Panc1 (cell line): Measurements from ENCODE around the gene DBT. TPM values are rescaled to one million over a fixed set of nuclear protein-coding genes. Genes with fewer than 3 reads are reported as not detected.

Source experiments
- ATAC-seq: fragments of 200-7000 bp; cut with Tn5 transposase; 2 replicates; pipeline ENCODE4 v1.9.1; 2020; ENCODE audit warnings: mild to moderate bottlenecking, moderate library complexity
- BruUV-seq: library from RNA; stranded (reverse); fragments of 400-500 nt; replicated peaks from 2 replicates; lab custom pipeline; 2021; lab: Mats Ljungman, UMichigan
- CTCF ChIA-PET: fragments of 300-600 bp; sonication (Branson Sonifier 250); formaldehyde crosslinking; loops from one replicate; lab custom pipeline; 2022; ENCODE audit warnings: antibody characterized with exemption; lab: Charles Lee
- POLR2A ChIA-PET: fragments of 300-600 bp; sonication (Branson Sonifier 250); formaldehyde crosslinking; loops from one replicate; lab custom pipeline; 2022; ENCODE audit warnings: antibody characterized with exemption; lab: Charles Lee
- DNase-seq: peaks from one replicate; pipeline ENCODE4 v3.0.0-alpha.2; 2010; ENCODE audit warnings: low read depth, low spot score
- H3K27ac ChIP-seq: 2 replicates; pipeline ENCODE4 v1.5.1; 2011; ENCODE audit warnings: mild to moderate bottlenecking, low read length, inconsistent platforms
- H3K27me3 ChIP-seq: fragments of 200-500 bp; sonication (Bioruptor generic); 2 replicates; pipeline ENCODE4 v1.6.0; 2014; ENCODE audit warnings: low read length, inconsistent platforms; ENCODE audit not compliant: control insufficient read depth, insufficient read depth
- H3K36me3 ChIP-seq: fragments of 200-500 bp; sonication (Bioruptor generic); 2 replicates; pipeline ENCODE4 v1.5.1; 2014; ENCODE audit warnings: inconsistent platforms, mild to moderate bottlenecking, low read length, moderate library complexity; ENCODE audit not compliant: control insufficient read depth, insufficient read depth
- H3K4me1 ChIP-seq: 2 replicates; pipeline ENCODE4 v1.5.1; 2011; ENCODE audit warnings: inconsistent platforms, mild to moderate bottlenecking, low read length, moderate library complexity; ENCODE audit not compliant: control insufficient read depth, insufficient read depth
- H3K4me3 ChIP-seq, 2 experiments: 2 replicates each; pipeline ENCODE4 v1.5.1; 2011 to 2012; ENCODE audit warnings: low read depth in 2 of 2, low read length in 2 of 2, mild to moderate bottlenecking in 2 of 2, inconsistent platforms in 1 of 2, moderate library complexity in 1 of 2
- H3K9me3 ChIP-seq: fragments of 200-500 bp; sonication (Bioruptor generic); 2 replicates; pipeline ENCODE4 v1.5.1; 2014; ENCODE audit warnings: low read depth, mild to moderate bottlenecking, inconsistent platforms, low read length, moderate library complexity; ENCODE audit not compliant: control insufficient read depth, insufficient read depth
- POLR2AphosphoS5 ChIP-seq: IDR thresholded peaks from 2 replicates; pipeline ENCODE4 v1.6.1; 2012; ENCODE audit warnings: mild to moderate bottlenecking, low read depth, low read length, moderate library complexity
- SIN3A ChIP-seq: IDR thresholded peaks from 2 replicates; pipeline ENCODE4 v1.6.1; 2012; ENCODE audit warnings: low read depth, mild to moderate bottlenecking, low read length, moderate library complexity, borderline replicate concordance; ENCODE audit not compliant: insufficient read depth
- TCF7L2 ChIP-seq: IDR thresholded peaks from 2 replicates; pipeline ENCODE4 v1.6.1; 2011; ENCODE audit warnings: mild to moderate bottlenecking, low read depth, low read length, inconsistent platforms
- in situ Hi-C: cut with HindIII; loops from 2 replicates; pipeline ENCODE4 v1.10.0; 2016; ENCODE audit warnings: low sequenced_read_pairs, low pct_unique_long_range_greater_than_20kb
- intact Hi-C: fragments of 100-400 bp; cut with micrococcal nuclease; formaldehyde crosslinking; loops from one replicate; pipeline ENCODE4 v1.10.0; 2022; ENCODE audit not compliant: unreplicated experiment
- total RNA-seq: library from RNA; stranded (reverse); gene quantifications from one replicate; pipeline ENCODE4 v1.2.1, GENCODE V29; 2021; ENCODE audit not compliant: unreplicated experiment
- TF ChIP-seq, protein P1 (sequence below), 2 experiments: IDR thresholded peaks; 2 replicates each; pipeline ENCODE4 v1.6.1; 2011 to 2012; ENCODE audit warnings: low read depth in 2 of 2, control low read depth in 1 of 2, low read length in 1 of 2, mild to moderate bottlenecking in 1 of 2, moderate library complexity in 1 of 2; ENCODE audit not compliant: insufficient read depth in 1 of 2
- TF ChIP-seq, protein P2 (sequence below): fragments of 450-650 bp; IDR thresholded peaks from 2 replicates; pipeline ENCODE4 v1.5.1; 2017; ENCODE audit warnings: mild to moderate bottlenecking

DBT gene
- total RNA-seq, 1 experiment from 2014 or later: 5.2 TPM

DNA sequence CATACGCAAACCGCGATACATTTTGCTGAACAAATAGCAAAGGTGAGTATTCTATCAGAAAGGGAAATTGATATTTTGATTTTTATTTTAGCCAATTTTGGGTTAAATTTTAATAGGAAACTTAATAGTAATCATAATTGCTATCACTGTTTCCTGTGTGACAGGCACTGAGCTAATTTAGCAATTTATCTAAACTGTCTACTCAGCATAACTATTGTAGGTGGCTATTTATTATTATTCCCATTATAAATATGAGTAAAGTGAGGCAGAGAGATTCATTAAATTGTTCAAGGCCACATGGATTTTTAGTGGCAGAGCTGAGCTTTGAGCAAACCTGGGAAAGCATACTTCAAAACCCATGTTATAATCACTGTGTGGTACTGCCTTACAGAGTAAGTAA is 37.5 kb upstream of the DBT start:
- Histone ChIP-seq H3K4me3 (no peak overlapping the region), H3K9me3 (no peaks in the 10 kb centered on the region), H3K27me3 (no peaks in the 10 kb centered on the region), H3K27ac (no peak overlapping the region), H3K4me1 (no peaks in the 10 kb centered on the region), H3K36me3 (peaks cover 16% of the 10 kb centered on the region; the same call in 1 of the 2 replicates)
- DNase-seq: no peak
- ATAC-seq: no peak
- intact Hi-C loops (no loop called here), in situ Hi-C loops (no loop called here)
- CTCF ChIA-PET: no interaction called here
- TF ChIP-seq, protein P1, sequence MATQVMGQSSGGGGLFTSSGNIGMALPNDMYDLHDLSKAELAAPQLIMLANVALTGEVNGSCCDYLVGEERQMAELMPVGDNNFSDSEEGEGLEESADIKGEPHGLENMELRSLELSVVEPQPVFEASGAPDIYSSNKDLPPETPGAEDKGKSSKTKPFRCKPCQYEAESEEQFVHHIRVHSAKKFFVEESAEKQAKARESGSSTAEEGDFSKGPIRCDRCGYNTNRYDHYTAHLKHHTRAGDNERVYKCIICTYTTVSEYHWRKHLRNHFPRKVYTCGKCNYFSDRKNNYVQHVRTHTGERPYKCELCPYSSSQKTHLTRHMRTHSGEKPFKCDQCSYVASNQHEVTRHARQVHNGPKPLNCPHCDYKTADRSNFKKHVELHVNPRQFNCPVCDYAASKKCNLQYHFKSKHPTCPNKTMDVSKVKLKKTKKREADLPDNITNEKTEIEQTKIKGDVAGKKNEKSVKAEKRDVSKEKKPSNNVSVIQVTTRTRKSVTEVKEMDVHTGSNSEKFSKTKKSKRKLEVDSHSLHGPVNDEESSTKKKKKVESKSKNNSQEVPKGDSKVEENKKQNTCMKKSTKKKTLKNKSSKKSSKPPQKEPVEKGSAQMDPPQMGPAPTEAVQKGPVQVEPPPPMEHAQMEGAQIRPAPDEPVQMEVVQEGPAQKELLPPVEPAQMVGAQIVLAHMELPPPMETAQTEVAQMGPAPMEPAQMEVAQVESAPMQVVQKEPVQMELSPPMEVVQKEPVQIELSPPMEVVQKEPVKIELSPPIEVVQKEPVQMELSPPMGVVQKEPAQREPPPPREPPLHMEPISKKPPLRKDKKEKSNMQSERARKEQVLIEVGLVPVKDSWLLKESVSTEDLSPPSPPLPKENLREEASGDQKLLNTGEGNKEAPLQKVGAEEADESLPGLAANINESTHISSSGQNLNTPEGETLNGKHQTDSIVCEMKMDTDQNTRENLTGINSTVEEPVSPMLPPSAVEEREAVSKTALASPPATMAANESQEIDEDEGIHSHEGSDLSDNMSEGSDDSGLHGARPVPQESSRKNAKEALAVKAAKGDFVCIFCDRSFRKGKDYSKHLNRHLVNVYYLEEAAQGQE (IDR thresholded peaks at IDR 0.05; ENCODE audit: insufficient read depth in 1 of 2, low read depth in 2 of 2, low read length in 1 of 2): no peak
- no peak for TF ChIP-seq SIN3A
- TF ChIP-seq TCF7L2: no peak
- TF ChIP-seq, protein P2, sequence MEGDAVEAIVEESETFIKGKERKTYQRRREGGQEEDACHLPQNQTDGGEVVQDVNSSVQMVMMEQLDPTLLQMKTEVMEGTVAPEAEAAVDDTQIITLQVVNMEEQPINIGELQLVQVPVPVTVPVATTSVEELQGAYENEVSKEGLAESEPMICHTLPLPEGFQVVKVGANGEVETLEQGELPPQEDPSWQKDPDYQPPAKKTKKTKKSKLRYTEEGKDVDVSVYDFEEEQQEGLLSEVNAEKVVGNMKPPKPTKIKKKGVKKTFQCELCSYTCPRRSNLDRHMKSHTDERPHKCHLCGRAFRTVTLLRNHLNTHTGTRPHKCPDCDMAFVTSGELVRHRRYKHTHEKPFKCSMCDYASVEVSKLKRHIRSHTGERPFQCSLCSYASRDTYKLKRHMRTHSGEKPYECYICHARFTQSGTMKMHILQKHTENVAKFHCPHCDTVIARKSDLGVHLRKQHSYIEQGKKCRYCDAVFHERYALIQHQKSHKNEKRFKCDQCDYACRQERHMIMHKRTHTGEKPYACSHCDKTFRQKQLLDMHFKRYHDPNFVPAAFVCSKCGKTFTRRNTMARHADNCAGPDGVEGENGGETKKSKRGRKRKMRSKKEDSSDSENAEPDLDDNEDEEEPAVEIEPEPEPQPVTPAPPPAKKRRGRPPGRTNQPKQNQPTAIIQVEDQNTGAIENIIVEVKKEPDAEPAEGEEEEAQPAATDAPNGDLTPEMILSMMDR: no peak
- no peak for TF ChIP-seq POLR2AphosphoS5
- no TSS peak for BruUV-seq
- POLR2A ChIA-PET: interaction anchor here (0.6 kb wide), 1 partner anchor 40 kb away, joined by 9 read pairs; no protein-coding TSS in a partner anchor

DNA sequence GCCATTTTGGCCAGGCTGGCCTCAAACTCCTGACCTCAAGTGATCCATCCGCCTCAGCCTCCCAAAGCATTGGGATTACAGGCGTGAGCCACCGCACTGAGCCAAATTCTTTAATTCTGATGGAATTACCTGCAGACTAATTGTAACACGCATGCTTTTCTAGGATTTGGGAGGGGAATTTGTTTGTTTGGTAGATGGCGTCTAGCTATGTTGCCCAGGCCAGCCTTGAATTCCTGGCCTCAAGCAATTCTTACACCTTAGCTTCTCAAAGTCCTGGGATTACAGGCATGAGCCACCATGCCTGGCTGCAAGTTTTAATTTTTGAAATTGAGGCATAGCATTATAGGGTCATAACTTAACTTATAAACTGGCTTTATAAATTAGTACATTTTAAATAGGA is 35.0 kb upstream of the DBT start:
- ATAC-seq: no peak
- Histone ChIP-seq H3K27ac (no peak overlapping the region), H3K9me3 (no peaks in the 10 kb centered on the region), H3K4me1 (no peaks in the 10 kb centered on the region), H3K4me3 (no peak overlapping the region), H3K36me3 (peaks cover 9% of the 10 kb centered on the region; the same call in 1 of the 2 replicates), H3K27me3 (no peaks in the 10 kb centered on the region)
- ChIA-PET POLR2A (no interaction called here), CTCF (no interaction called here)
- in situ Hi-C loops (no loop called here), intact Hi-C loops (no loop called here)
- no TSS peak for BruUV-seq
- no peak for DNase-seq
- TF ChIP-seq POLR2AphosphoS5: no peak

DNA sequence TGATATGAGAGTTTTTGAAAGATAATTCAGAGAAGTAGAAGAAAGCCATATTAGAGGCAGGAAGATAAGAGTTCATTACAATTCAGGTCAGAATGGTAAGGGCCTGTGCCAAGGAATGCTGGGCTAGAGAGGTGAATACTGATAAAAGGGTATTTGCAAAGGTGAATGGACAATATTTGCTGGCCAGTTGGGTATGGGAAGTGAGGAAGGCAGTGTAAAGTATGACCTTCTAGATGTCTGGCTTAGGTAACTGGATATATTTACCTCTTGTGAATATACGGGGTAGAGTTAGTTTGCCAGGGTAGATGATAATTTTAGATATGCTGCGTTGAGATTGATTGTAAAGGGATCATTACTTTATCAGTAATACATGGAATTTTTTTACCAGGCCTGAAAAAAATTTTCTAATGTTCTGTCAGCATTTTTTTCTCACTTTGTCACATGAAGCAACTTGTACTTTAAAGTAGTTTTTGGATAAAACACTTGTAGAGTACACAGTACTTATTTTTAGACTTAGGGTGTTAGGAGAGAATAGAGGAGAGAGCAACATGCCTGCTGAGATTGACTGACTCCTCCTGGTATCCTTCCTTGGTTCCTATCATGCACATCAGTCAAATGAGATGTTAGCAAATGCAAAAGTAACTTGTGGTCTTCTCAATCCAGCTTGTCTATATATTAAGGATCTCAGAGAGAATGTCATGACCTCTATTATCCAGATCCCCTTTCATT is 30.5 kb upstream of the DBT start:
- Histone ChIP-seq H3K4me3 (no peak overlapping the region), H3K27me3 (no peaks in the 10 kb centered on the region), H3K9me3 (no peaks in the 10 kb centered on the region), H3K27ac (no peak overlapping the region), H3K4me1 (no peaks in the 10 kb centered on the region), H3K36me3 (peaks cover 19% of the 10 kb centered on the region)
- intact Hi-C loops: no loop called here
- no TSS peak for BruUV-seq
- ChIA-PET POLR2A (no interaction called here), CTCF (no interaction called here)
- no peak for ATAC-seq
- in situ Hi-C loops: no loop called here
- TF ChIP-seq TCF7L2 (no peak), POLR2AphosphoS5 (no peak), SIN3A (no peak)
- TF ChIP-seq, protein P1 (IDR thresholded peaks at IDR 0.05; ENCODE audit: insufficient read depth in 1 of 2, low read depth in 2 of 2, low read length in 1 of 2): no peak
- TF ChIP-seq, protein P2: no peak
- DNase-seq: no peak
